Endothelial cell (in vitro differentiated cells): ENCODE measurements around the gene USP48. TPM values are rescaled to one million over a fixed set of nuclear protein-coding genes. Genes with fewer than 3 reads are reported as not detected.

ENCODE experiments used
- DNase-seq: peaks from one replicate; pipeline ENCODE4 v3.0.0; 2021; ENCODE audit warnings: low spot score
- H3K27ac Mint-ChIP-seq: one replicate; pipeline ENCODE4 v1.8.0; 2021; ENCODE audit warnings: mixed read lengths, inconsistent platforms; ENCODE audit not compliant: unreplicated experiment
- H3K27me3 Mint-ChIP-seq: one replicate; pipeline ENCODE4 v1.8.0; 2021; ENCODE audit warnings: mild to moderate bottlenecking, moderate library complexity, mixed read lengths, inconsistent platforms; ENCODE audit not compliant: unreplicated experiment
- H3K36me3 Mint-ChIP-seq: one replicate; pipeline ENCODE4 v1.8.0; 2021; ENCODE audit warnings: mild to moderate bottlenecking, low read depth, mixed read lengths, inconsistent platforms; ENCODE audit not compliant: unreplicated experiment
- H3K4me1 Mint-ChIP-seq: one replicate; pipeline ENCODE4 v1.8.0; 2021; ENCODE audit warnings: mild to moderate bottlenecking, mixed read lengths, inconsistent platforms; ENCODE audit not compliant: unreplicated experiment
- H3K4me3 Mint-ChIP-seq: one replicate; pipeline ENCODE4 v1.8.0; 2021; ENCODE audit warnings: mild to moderate bottlenecking, mixed read lengths, inconsistent platforms; ENCODE audit not compliant: unreplicated experiment
- H3K9me3 Mint-ChIP-seq: one replicate; pipeline ENCODE4 v1.8.0; 2021; ENCODE audit warnings: mixed read lengths, inconsistent platforms; ENCODE audit not compliant: unreplicated experiment
- CTCF ChIP-seq: fragments of 200-600 bp; sonication (generic); IDR thresholded peaks from one replicate; pipeline ENCODE4 v1.5.0; 2021; ENCODE audit warnings: antibody characterized with exemption; ENCODE audit not compliant: unreplicated experiment
- total RNA-seq: library from RNA; stranded (reverse); fragmentation: NEBNext Ultra II Directional; extraction: Animal tissue kit (Norgen Biotek cat#: 25700); gene quantifications from one replicate; pipeline ENCODE4 v1.2.1, GENCODE V29; 2021; ENCODE audit not compliant: unreplicated experiment

Gene USP48
- total RNA-seq, 1 donor from 2014 or later, result 57.9 TPM

- H3K36me3 Mint-ChIP-seq, result peaks cover 32% of the 10 kb centered on the region
- no peak for TF ChIP-seq CTCF
- H3K4me1 Mint-ChIP-seq, result peaks cover 12% of the 10 kb centered on the region
- no peak for DNase-seq
- peak overlapping the region; percentile 67 for H3K27ac Mint-ChIP-seq
- H3K9me3 Mint-ChIP-seq, result no peaks in the 10 kb centered on the region
- peaks cover 28% of the 10 kb centered on the region for H3K27me3 Mint-ChIP-seq
- H3K4me3 Mint-ChIP-seq, result peak overlapping the region; percentile 71
Measured at GRCh38 chr1:21821385-21822019, 38.6 kb upstream of the USP48 start.

GRCh38 chr1:21820597-21821232 lies 37.8 kb upstream of the USP48 start:
- no peaks in the 10 kb centered on the region for H3K9me3 Mint-ChIP-seq
- peak overlapping the region; percentile 71 for H3K4me3 Mint-ChIP-seq
- peak overlapping the region; percentile 57 for H3K27ac Mint-ChIP-seq
- H3K4me1 Mint-ChIP-seq, result peaks cover 15% of the 10 kb centered on the region
- H3K36me3 Mint-ChIP-seq, result peaks cover 31% of the 10 kb centered on the region
- peaks cover 26% of the 10 kb centered on the region for H3K27me3 Mint-ChIP-seq
- TF ChIP-seq CTCF, result no peak
- DNase-seq, result no peak

DNA sequence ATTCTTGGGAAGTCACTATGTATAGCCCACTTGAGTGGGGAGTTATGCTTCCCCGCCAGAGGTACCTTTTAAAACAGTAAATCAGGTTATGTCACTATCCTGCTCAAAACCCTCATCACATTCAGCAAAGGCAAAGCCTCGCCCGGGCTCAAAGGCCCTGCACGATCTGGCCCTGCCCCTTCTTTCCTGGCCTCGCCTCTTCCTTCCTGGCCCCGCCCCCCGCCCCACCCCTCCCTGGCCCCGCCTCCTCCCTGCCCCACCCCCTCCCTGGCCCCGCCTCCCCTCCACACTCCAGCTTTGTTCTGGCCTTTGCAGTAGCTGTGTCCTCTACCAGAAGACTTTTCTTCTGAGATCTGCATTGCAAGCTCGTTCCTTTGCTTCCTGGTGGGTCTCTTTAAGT lies 35.7 kb upstream of the USP48 start:
- peaks cover 31% of the 10 kb centered on the region for H3K27me3 Mint-ChIP-seq
- peaks cover 19% of the 10 kb centered on the region for H3K4me1 Mint-ChIP-seq
- peak overlapping the region; percentile 35 for H3K4me3 Mint-ChIP-seq
- peak; percentile 58 for DNase-seq
- no peaks in the 10 kb centered on the region for H3K9me3 Mint-ChIP-seq
- peaks cover 34% of the 10 kb centered on the region for H3K36me3 Mint-ChIP-seq
- no peak for TF ChIP-seq CTCF
- peak overlapping the region; percentile 57 for H3K27ac Mint-ChIP-seq

DNA sequence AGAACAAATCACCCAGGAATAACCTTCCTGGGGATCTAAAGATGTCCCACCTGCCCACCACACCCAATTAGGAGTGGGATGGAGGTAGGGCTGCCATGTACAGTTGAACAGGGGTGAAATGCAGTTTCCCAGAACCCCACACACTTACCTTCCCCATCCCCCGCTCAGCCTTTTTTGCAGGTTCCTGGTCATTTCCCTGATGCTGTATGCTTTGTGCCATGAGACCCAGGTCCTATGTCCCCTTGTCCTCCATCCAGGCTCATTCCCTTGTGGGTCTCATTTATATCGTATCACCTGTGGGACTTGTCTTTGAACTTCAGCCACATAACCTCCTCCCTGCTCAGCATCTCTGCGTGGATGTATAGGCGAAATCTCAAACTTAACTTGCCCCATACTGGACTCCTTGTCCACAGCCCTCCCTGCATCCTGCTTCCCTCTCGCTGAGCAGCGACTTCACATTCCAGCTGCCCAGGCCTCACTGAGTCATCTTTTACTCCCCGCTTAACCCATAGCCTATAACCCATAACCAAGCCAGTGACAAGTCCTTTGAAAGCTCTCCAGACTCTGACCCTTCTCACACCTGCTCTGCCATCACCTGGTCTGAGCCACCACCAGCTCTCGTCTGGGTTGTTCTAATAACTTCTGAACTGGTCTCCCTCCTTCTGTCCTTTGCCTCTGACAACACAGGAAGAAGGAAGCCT lies 33.8 kb upstream of the USP48 start:
- Mint-ChIP-seq H3K4me3 (peak overlapping the region; percentile 27), H3K27ac (peak overlapping the region; percentile 22), H3K36me3 (peaks cover 32% of the 10 kb centered on the region), H3K4me1 (peaks cover 25% of the 10 kb centered on the region), H3K27me3 (peaks cover 33% of the 10 kb centered on the region), H3K9me3 (no peaks in the 10 kb centered on the region)
- no peak for TF ChIP-seq CTCF
- DNase-seq, result no peak
